Renal cortex interstitium (tissue), 11 donors: Measurements from ENCODE around the gene TPRA1. TPM values are rescaled to one million over a fixed set of nuclear protein-coding genes. Genes with fewer than 3 reads are reported as not detected.

Experiments used
- DNase-seq, 11 donors: peaks; one replicate each; pipeline ENCODE4 v3.0.0-alpha.2; 2013; ENCODE audit warnings: low read depth in 9 of 11, low spot score in 4 of 11; ENCODE audit errors: extremely low read depth in 1 of 11
- polyA plus RNA-seq, 3 donors: library from polyadenylated mRNA; unstranded; fragments of 120-200 nt; gene quantifications; one replicate each; pipeline ENCODE4 v1.2.1, GENCODE V29; 2013; ENCODE audit not compliant: insufficient read length in 3 of 3

Gene TPRA1
- polyA plus RNA-seq, 3 donors: 31.3 to 38.2 (median 36.8) TPM

DNA sequence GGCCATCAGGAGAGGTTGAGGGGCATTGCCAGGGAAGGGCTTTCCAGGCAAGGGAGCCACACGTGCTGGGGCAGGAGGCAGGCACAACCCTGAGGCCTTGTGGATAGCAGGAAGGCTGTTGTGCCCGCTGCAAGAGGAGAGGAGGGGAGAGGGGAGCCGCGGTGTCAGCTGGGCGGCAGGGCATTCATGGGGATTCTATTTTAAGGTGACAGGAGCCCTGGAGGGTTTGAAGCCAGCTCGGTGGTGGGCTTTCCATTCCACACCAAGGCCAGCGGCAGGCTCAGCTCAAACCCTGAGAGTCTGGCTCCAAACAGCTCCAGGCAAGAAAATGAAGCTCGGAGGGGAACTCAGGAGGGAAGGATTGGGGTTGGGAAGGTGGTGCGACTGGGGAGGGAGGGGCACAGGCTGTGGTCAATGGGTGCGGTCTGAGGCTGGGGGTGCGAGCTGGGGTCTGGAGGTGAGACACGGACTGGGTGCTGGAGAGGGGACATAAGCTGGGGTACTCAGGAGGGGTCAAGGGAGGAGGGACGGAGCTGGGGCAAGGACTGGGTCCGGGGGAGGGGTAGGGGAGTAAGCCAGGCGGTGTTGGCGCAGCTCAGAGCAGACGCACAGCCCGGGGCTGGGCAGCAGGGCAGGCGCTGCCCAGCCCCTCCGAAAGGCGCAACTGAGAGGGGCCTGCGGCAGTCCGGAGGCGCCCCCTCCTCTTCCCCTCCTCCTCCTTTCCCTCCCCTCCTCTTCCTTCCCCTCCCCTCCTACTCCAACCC lies 43.4 kb downstream of the TPRA1 start:
- DNase-seq: no peak

GRCh38 chr3:127546554-127546953 lies 44.0 kb downstream of the TPRA1 start:
- no peak for DNase-seq

DNA sequence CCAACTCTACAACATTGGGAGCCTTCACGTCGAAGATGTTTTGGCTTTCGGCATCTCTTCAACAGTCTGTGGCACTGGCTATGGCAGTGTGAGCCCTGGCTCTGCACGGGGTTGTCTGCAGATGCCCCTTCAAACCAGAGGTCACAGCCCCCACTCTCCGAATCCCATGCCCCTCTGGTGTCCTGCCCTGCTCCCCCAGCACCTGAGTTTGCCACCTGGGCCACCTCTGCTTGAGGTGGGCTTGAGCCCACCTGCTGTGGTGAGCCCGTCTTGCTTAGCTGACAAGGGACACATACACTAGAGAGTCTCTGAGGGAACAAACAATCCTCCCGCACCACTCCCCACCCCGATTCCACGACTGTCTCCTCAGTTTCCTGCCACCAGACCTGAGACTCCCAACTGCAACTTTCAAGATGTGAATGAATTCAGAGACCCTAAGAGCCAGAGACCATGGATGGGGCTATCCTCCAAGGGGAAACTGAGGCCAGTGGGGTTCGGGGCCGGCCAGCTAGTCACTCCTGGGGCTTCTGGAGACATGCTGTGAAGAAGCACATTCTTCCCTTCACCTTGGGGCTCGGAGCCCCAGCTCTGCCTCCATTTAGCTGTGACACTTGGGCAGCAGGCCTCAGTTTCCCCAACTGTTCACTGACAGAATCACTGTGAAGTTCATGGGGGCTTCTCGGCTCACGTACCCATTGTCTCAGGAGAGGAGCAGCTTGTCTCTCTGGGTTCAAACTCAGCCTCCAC lies 44.6 kb downstream of the TPRA1 start:
- no peak for DNase-seq

DNA sequence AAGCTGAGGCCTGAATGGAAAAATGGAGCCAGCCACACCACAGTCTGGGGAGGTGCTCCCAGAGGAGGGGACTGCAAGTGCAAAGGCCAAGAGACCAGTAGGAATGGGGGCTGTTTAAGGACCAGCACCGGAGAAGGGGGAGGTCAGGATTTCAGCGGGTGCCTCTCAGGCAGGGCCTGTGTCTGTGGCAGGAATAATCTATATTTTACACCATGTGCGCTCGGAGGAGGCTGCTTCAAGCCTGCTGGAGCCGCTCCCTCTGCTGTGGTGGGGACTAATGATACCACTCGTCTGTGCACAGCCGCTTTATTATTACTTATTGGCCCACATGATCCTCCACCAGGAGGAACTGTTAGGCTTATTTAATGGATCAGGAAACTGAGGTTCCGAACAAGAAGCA lies 45.3 kb downstream of the TPRA1 start:
- no peak for DNase-seq

DNA sequence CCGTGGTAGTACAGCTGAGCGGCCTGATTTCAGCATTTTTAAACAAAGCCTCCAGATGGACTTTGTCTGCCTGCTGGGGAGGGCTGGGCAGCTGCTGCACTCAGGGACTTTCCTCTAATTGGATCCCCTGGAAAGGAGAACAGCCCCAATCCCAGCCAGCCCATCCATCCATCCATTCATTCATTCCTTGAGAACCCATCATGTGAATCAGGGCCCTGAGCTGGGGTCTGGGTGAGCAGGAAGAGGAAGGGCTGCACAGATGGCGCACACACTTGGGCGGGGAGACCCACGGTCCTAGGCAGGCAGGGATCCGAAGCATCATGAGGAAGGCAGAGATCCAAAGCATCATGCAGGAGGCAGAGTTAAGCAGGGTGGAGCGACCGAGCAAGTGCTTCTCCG lies 45.7 kb downstream of the TPRA1 start:
- DNase-seq: peak in 1 of 11 donors; percentile 20

- DNase-seq: peak in 4 of 11 donors; percentile 36 to 52 (median 42)
These were observed 46.2 kb downstream of the TPRA1 start for GRCh38 chr3:127544192-127544802.

DNA sequence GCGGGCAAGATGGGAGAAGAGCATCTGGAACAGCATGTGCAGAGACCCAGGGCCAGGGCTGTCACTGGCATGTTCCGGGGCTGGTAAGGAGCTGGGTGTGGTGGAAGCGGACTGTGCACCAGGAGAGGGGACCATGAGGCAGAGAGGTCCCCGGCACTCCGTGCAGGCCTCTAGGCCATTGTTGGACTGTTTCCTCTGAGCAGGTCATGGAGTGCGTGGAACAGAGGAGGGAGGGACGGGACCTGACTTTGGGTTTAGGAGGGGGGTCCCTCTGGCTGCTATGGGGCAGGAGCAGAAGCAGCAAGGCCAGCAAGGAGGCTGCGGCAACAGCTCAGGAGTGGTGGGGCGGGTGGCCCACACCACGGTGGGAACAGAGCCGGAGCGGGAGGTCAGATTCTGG lies 47.1 kb downstream of the TPRA1 start:
- no peak for DNase-seq

GRCh38 chr3:127542441-127542952 lies 48.0 kb downstream of the TPRA1 start:
- DNase-seq: no peak

GRCh38 chr3:127541320-127541719 lies 49.2 kb downstream of the TPRA1 start:
- DNase-seq: no peak

GRCh38 chr3:127539366-127540060 lies 51.0 kb downstream of the TPRA1 start:
- DNase-seq: no peak

DNA sequence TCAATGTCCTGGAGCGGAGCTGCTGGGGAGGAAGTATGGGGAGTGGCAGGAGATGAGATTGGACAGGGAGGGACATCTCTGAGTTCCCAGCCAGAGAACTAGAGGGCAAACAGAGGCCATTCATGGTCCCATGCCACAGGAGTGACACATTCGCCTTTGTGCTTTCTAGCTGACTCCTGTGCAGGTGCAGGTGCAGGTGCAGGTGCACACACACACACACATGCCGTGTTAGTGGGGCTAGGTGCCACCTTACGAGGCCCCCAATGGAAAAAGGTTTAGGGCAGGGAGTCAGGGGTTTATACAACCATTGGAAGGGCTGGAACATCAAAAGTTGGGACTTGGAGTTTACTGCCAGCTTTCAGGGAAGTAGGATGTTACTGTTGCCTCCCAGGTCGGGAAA lies 52.0 kb downstream of the TPRA1 start:
- no peak for DNase-seq

GRCh38 chr3:127536830-127537812 lies 53.4 kb downstream of the TPRA1 start:
- DNase-seq: peak in 1 of 11 donors; percentile 25

DNA sequence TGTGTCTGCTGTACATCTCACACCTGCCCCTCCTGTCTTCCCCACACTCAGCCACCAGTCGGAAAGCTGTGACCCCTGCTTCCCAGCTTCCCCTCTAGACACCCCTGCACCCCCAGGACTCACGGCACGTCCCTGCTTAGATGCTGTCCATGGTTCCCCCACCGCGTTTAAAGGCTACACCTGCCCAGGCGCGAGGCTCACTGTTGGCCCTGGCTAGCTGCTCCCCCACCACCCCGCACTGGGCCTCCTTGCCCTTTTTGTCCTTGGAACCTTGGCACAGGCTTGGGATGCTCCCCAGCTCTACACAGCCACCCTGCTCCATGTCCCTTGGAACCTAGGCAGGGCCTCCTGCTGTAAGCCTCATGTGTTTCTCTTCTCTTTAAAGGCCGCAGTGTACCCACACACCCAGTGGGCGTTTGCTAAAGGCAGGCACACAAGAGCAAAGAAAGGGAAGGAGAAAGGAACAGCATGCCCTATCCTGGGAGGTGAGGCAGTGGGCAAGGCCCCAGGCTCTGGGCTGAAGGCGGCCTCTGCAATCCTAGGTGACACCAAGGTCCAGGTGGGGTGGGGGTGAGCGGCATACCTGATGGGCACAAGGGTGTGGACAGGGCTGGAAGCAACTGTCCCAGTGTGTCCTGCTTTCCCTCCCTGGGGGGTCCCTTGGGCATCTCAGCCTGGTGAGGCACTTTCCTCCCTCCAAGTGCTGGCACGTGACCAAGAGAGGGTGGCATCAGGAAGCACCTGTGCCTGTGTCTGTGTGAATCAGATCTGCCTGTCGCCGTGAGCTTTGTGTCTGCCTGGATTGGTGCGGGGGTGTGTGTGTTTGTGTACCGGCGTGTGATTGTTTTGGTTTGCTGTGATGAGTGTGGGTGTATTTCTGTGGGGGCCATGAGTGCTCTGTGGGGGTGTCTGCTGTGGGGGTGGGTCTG lies 54.4 kb downstream of the TPRA1 start:
- no peak for DNase-seq

DNA sequence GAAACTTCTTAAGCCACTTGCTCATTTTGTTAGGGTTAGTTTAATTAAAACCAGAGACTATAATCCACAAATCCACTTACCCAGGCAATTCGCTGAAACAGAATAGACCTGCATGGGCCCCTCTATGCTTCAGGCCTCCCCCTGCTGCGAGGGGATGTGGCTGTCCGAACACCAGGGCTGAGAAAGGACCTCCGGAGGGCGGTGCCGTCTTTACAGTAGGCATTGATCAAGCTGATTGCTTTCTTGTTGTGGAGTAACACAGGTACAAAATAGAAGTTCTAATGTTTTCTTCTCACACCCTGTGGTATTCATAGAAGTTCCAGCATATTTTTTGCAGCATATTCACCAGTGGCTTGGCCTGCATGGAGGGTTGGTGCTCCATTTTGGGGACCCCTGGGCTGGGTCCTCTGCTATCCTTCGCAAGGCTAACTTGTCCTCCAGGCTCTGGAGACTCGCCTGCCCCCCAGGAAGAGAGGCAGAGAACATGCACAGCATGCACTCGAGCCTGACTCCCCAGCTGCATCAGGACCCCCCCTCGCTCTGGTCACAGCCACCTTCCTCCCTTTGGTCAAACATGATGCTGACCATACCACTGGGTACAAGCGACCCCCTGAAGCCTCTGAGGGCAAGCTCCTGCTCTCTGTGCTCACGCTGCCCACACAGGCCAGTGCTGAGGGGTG lies 55.3 kb downstream of the TPRA1 start:
- DNase-seq: no peak

DNA sequence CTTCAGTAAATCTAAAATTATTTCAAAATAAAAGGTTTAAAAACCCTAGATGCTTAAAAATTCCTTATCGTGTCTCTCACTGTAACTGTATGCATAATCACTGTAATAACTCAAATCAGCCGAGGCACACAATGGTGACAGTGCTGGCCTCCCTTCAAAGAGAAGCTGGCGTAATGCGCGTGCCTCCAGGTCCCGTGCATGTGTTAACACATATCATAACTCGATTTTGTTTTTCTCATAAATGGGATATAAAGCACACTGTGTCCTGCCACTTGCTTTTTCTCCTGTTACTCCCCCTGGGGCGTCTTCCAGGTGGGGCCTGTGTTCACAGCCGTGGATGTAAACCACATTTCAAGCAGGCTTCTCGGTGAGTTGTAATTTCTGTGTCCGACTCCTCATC lies 56.0 kb downstream of the TPRA1 start:
- no peak for DNase-seq

DNA sequence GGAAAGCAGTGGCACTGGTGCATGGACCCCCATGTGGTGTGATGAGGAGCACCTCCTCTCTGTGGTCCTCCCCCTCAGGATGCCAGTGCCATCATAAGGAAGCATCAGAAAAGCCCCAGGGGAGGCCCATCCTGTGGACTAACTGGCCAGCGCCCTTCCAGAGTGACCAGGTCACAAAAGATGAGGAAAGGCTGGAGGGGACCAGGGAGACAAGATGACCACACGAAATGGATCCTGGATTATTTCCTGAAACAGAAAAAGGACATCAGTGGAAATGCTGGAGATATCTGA lies 56.4 kb downstream of the TPRA1 start:
- no peak for DNase-seq
